Activated naive CD8-positive, alpha-beta T cell (primary cell): ENCODE results near the gene MAGEB4.
"Not testable (repeated sequence)": the region's sequence is repeated elsewhere in the genome, so short reads cannot be mapped to it uniquely, and the experiment has no call there.

Experiments
- H3K27ac Mint-ChIP-seq: one replicate; pipeline ENCODE4 v1.8.0; 2021; ENCODE audit warnings: mixed read lengths
- H3K27me3 Mint-ChIP-seq: one replicate; pipeline ENCODE4 v1.8.0; 2021; ENCODE audit warnings: mixed read lengths
- H3K36me3 Mint-ChIP-seq: one replicate; pipeline ENCODE4 v1.8.0; 2021; ENCODE audit warnings: mixed read lengths
- H3K4me1 Mint-ChIP-seq: one replicate; pipeline ENCODE4 v1.8.0; 2021; ENCODE audit warnings: low read depth, mixed read lengths
- H3K4me3 Mint-ChIP-seq: one replicate; pipeline ENCODE4 v1.8.0; 2021; ENCODE audit warnings: mild to moderate bottlenecking, mixed read lengths
- H3K9me3 Mint-ChIP-seq: one replicate; pipeline ENCODE4 v1.8.0; 2021; ENCODE audit warnings: low read depth, mixed read lengths

The MAGEB4 gene, protein sequence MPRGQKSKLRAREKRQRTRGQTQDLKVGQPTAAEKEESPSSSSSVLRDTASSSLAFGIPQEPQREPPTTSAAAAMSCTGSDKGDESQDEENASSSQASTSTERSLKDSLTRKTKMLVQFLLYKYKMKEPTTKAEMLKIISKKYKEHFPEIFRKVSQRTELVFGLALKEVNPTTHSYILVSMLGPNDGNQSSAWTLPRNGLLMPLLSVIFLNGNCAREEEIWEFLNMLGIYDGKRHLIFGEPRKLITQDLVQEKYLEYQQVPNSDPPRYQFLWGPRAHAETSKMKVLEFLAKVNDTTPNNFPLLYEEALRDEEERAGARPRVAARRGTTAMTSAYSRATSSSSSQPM

DNA sequence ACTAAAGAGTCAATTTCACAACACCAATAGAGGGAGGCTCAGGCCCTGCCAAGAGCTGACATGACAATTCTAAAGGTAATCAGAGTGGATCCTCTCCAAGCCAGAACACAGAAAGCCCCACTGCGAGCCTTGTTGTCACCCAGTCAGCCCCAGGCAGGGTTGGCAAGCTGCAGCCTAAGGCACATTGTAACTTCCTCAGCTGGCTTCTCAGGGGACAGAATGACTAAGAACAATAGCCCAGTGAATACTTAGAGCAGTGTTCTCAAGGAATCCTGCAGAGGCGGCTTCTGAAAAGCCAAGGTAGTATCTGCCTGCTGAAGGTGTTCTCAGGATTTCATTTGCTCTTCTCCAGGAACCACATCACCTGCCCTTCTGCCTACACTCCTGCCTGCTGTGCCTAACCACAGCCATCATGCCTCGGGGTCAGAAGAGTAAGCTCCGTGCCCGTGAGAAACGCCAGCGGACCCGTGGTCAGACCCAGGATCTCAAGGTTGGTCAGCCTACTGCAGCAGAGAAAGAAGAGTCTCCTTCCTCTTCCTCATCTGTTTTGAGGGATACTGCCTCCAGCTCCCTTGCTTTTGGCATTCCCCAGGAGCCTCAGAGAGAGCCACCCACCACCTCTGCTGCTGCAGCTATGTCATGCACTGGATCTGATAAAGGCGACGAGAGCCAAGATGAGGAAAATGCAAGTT lies at the start of gene MAGEB4:
Gene MAGEB4 (plus strand): TSS at position 277 of the 692 bp plus-strand sequence. CDS start 136 bp downstream, at position 413.
- Mint-ChIP-seq H3K4me1 (no peaks in the 10 kb centered on the region), H3K36me3 (no peaks in the 10 kb centered on the region), H3K4me3 (no peak within 1 kb of the TSS), H3K27me3 (no peaks in the 10 kb centered on the region), H3K27ac (no peak within 1 kb of the TSS), H3K9me3 (no peaks in the 10 kb centered on the region)

GRCh38 chrX:30193910-30194309 lies 47.9 kb upstream of the MAGEB4 start:
- not testable (repeated sequence) for H3K36me3 Mint-ChIP-seq, H3K4me1 Mint-ChIP-seq, H3K9me3 Mint-ChIP-seq, H3K4me3 Mint-ChIP-seq, H3K27ac Mint-ChIP-seq, H3K27me3 Mint-ChIP-seq

GRCh38 chrX:30196322-30196721 lies 45.5 kb upstream of the MAGEB4 start:
- Mint-ChIP-seq H3K9me3 (no peaks in the 10 kb centered on the region), H3K27ac (no peak overlapping the region), H3K27me3 (no peaks in the 10 kb centered on the region), H3K36me3 (no peaks in the 10 kb centered on the region), H3K4me1 (no peaks in the 10 kb centered on the region), H3K4me3 (no peak overlapping the region)

GRCh38 chrX:30212172-30212571 lies 29.6 kb upstream of the MAGEB4 start:
- no peak overlapping the region for H3K27ac Mint-ChIP-seq
- no peaks in the 10 kb centered on the region for H3K27me3 Mint-ChIP-seq
- H3K4me1 Mint-ChIP-seq: no peaks in the 10 kb centered on the region
- H3K36me3 Mint-ChIP-seq: no peaks in the 10 kb centered on the region
- no peaks in the 10 kb centered on the region for H3K9me3 Mint-ChIP-seq
- no peak overlapping the region for H3K4me3 Mint-ChIP-seq

DNA sequence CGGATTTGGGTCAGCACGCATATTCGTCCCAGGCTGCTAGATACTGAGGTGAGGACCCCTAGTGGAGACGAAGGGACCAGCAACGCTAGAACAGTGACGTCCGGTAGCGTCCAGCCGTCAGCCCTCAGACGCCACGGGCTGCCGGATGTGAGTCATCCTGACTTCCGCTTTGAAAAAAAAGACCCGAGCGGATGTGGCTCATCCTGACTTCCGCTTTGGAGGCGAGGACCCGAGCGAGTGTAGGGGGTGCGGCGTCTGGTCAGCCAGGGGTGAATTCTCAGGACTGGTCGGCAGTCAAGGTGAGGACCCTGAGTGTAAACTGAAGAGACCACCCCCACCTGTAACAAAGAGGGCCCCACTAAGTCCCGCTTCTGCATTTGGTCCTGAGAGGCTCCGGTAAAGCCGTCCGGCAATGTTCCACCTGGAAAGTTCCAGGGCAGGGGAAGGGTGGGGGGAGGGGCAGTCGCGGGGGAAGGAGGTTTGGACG lies 26.4 kb upstream of the MAGEB4 start, which contains the start of gene MAGEB2:
Gene MAGEB2 (plus strand): TSS at position 207 of the 487 bp plus-strand sequence. CDS start 3,018 bp downstream, outside the sequence.
- Mint-ChIP-seq H3K27ac (no peak within 1 kb of the TSS), H3K9me3 (no peaks in the 10 kb centered on the region), H3K27me3 (no peaks in the 10 kb centered on the region), H3K4me1 (no peaks in the 10 kb centered on the region), H3K4me3 (no peak within 1 kb of the TSS), H3K36me3 (no peaks in the 10 kb centered on the region)

DNA sequence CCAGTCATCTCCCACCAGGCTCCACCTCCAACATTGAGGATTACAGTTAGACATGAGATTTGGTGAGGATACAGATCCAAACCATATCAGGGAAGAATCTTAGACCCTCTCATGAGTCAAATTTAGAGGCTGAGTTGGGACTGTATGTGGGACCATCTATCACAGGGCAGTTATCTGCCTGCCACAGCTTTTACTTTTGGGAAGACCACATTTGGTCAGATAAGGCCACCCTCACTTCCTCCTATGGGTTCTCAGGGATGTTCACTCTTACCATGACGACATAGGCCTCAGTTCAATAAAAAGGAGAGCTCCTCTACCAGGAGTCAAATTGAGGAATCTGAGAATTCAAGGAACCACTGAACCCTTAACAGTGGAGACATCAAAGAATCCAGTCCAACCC lies 24.3 kb upstream of the MAGEB4 start:
- H3K27me3 Mint-ChIP-seq: no peaks in the 10 kb centered on the region
- H3K9me3 Mint-ChIP-seq: no peaks in the 10 kb centered on the region
- no peak overlapping the region for H3K4me3 Mint-ChIP-seq
- H3K36me3 Mint-ChIP-seq: no peaks in the 10 kb centered on the region
- no peak overlapping the region for H3K27ac Mint-ChIP-seq
- H3K4me1 Mint-ChIP-seq: no peaks in the 10 kb centered on the region

GRCh38 chrX:30219372-30219771 lies 22.4 kb upstream of the MAGEB4 start:
- H3K4me1 Mint-ChIP-seq: no peaks in the 10 kb centered on the region
- H3K27me3 Mint-ChIP-seq: no peaks in the 10 kb centered on the region
- no peaks in the 10 kb centered on the region for H3K9me3 Mint-ChIP-seq
- H3K36me3 Mint-ChIP-seq: no peaks in the 10 kb centered on the region
- no peak overlapping the region for H3K27ac Mint-ChIP-seq
- no peak overlapping the region for H3K4me3 Mint-ChIP-seq

- Mint-ChIP-seq H3K4me1 (no peaks in the 10 kb centered on the region), H3K4me3 (no peak overlapping the region), H3K27me3 (no peaks in the 10 kb centered on the region), H3K27ac (no peak overlapping the region), H3K9me3 (no peaks in the 10 kb centered on the region), H3K36me3 (no peaks in the 10 kb centered on the region)
Measured at GRCh38 chrX:30220661-30221060, 21.1 kb upstream of the MAGEB4 start.

DNA sequence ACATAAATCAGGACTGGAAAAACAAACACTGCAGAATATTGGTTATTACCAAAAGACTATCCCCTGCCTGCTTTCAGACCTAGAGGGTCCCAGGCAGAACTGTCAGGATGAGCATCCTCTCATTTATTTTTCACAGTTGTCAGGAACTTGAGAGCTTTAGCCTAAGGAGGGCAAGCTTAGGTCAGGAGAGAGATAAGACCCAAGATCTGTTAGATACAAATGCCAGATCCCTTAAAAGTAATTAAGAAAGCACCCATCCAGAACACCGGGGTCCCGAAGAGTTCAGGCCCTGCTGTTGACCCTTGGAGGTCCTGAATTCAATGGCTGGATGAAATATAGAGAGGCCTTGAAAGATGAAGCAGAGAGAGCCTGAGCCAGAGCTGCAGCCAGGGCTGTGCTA lies 17.3 kb upstream of the MAGEB4 start:
- no peaks in the 10 kb centered on the region for H3K9me3 Mint-ChIP-seq
- H3K27me3 Mint-ChIP-seq: no peaks in the 10 kb centered on the region
- no peaks in the 10 kb centered on the region for H3K4me1 Mint-ChIP-seq
- H3K36me3 Mint-ChIP-seq: no peaks in the 10 kb centered on the region
- no peak overlapping the region for H3K4me3 Mint-ChIP-seq
- H3K27ac Mint-ChIP-seq: no peak overlapping the region

GRCh38 chrX:30228526-30228925 lies 13.3 kb upstream of the MAGEB4 start:
- Mint-ChIP-seq H3K27ac (no peak overlapping the region), H3K4me1 (no peaks in the 10 kb centered on the region), H3K9me3 (no peaks in the 10 kb centered on the region), H3K27me3 (no peaks in the 10 kb centered on the region), H3K4me3 (no peak overlapping the region), H3K36me3 (no peaks in the 10 kb centered on the region)

DNA sequence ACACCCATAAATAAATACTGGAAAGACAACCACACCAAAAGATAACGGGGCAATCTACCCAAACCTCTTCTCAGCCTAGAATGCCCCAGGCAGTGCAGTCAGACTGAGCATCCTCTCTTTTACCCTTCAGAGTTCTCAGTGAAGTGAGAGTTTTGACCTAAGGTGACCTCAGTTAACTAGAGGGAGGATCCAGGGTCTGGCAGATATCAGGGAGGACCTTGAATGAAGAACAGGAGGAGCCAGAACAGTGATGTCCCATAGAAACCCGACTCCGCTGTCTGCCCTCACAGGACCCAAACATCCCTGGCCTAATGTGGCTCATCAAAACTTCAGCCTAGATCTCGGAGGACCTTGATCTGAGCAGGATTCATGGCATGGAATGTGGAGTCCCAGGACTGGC lies 11.4 kb upstream of the MAGEB4 start, which contains the start of gene MAGEB3:
Gene MAGEB3 (plus strand): TSS at position 263 of the 400 bp plus-strand sequence. CDS start 5,268 bp downstream, outside the sequence.
- Mint-ChIP-seq H3K36me3 (no peaks in the 10 kb centered on the region), H3K27me3 (no peaks in the 10 kb centered on the region), H3K4me3 (no peak within 1 kb of the TSS), H3K9me3 (no peaks in the 10 kb centered on the region), H3K27ac (no peak within 1 kb of the TSS), H3K4me1 (no peaks in the 10 kb centered on the region)

GRCh38 chrX:30246769-30247489 lies 5.1 kb downstream of the MAGEB4 start, which contains the start of gene MAGEB1:
TSS of gene MAGEB1 (plus strand) at chrX:30247146. CDS start at chrX:30250494, 3,348 bp downstream.
- Mint-ChIP-seq H3K36me3 (no peaks in the 10 kb centered on the region), H3K27ac (no peak within 1 kb of the TSS), H3K27me3 (no peaks in the 10 kb centered on the region), H3K4me3 (no peak within 1 kb of the TSS), H3K4me1 (no peaks in the 10 kb centered on the region), H3K9me3 (no peaks in the 10 kb centered on the region)

- Mint-ChIP-seq H3K4me3 (no peak overlapping the region), H3K9me3 (no peaks in the 10 kb centered on the region), H3K36me3 (no peaks in the 10 kb centered on the region), H3K27me3 (no peaks in the 10 kb centered on the region), H3K27ac (no peak overlapping the region), H3K4me1 (no peaks in the 10 kb centered on the region)
Measured at GRCh38 chrX:30248854-30249253, 7.1 kb downstream of the MAGEB4 start.

DNA sequence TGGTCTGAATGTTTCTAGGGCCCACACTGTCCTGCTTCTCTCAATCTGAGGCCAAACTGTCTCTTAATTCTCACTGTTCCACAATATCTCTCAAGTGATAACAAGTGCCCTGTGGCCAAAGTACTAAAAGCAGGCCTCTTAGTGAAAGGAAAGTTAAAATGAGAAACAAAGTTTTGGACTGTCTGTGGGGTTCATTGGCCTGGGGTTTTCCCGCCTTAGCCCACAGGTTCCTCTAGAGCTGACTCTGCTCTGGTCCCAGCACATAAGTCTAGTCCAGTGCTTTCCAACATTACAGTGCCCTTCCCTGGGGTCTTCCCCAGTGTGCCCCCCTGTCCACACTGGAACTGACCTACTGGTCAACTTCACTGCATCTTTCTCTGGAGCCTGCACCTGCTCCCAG lies 11.5 kb downstream of the MAGEB4 start:
- Mint-ChIP-seq H3K27me3 (peaks cover 3% of the 10 kb centered on the region), H3K4me3 (no peak overlapping the region), H3K4me1 (no peaks in the 10 kb centered on the region), H3K27ac (no peak overlapping the region), H3K36me3 (no peaks in the 10 kb centered on the region), H3K9me3 (peaks cover 3% of the 10 kb centered on the region)

- peaks cover 3% of the 10 kb centered on the region for H3K27me3 Mint-ChIP-seq
- no peak overlapping the region for H3K4me3 Mint-ChIP-seq
- no peaks in the 10 kb centered on the region for H3K4me1 Mint-ChIP-seq
- no peaks in the 10 kb centered on the region for H3K36me3 Mint-ChIP-seq
- no peak overlapping the region for H3K27ac Mint-ChIP-seq
- H3K9me3 Mint-ChIP-seq: peaks cover 3% of the 10 kb centered on the region
Measured at GRCh38 chrX:30259927-30260326, 18.1 kb downstream of the MAGEB4 start.
